ENCODE measurements around the gene ZNRF1.

Gene ZNRF1

GRCh38 chr16:75058806-75059205, 60.0 kb downstream of the ZNRF1 start:
- TF ChIP-seq SIN3A (IDR thresholded peaks at IDR 0.05; ENCODE audit: borderline replicate concordance, insufficient read depth, low read length) (no peak), FOXP2 (optimal IDR thresholded peaks at IDR 0.05; ENCODE audit: borderline replicate concordance, extremely low read depth, extremely low read length, insufficient read depth) (no peak), REST (IDR thresholded peaks at IDR 0.05; ENCODE audit: insufficient read depth in 1 of 2, low read depth in 2 of 2, low read length in 2 of 2) (no peak), TAF1 (IDR thresholded peaks at IDR 0.05; ENCODE audit: borderline replicate concordance, insufficient read depth, low read length) (no peak), POLR2AphosphoS5 (IDR thresholded peaks at IDR 0.05; ENCODE audit: low read depth, low read length) (no peak)

- no peak for TF ChIP-seq REST (IDR thresholded peaks at IDR 0.05; ENCODE audit: insufficient read depth in 1 of 2, low read depth in 2 of 2, low read length in 2 of 2)
- TF ChIP-seq TAF1 (IDR thresholded peaks at IDR 0.05; ENCODE audit: borderline replicate concordance, insufficient read depth, low read length) = no peak
- TF ChIP-seq POLR2AphosphoS5 (IDR thresholded peaks at IDR 0.05; ENCODE audit: low read depth, low read length) = no peak
- TF ChIP-seq SIN3A (IDR thresholded peaks at IDR 0.05; ENCODE audit: borderline replicate concordance, insufficient read depth, low read length) = no peak
- TF ChIP-seq FOXP2 (optimal IDR thresholded peaks at IDR 0.05; ENCODE audit: borderline replicate concordance, extremely low read depth, extremely low read length, insufficient read depth) = no peak
Observed at GRCh38 chr16:75059411-75059810, 60.6 kb downstream of the ZNRF1 start.

GRCh38 chr16:75060723-75061122, 61.9 kb downstream of the ZNRF1 start:
- TF ChIP-seq FOXP2 (optimal IDR thresholded peaks at IDR 0.05; ENCODE audit: borderline replicate concordance, extremely low read depth, extremely low read length, insufficient read depth) (no peak), REST (IDR thresholded peaks at IDR 0.05; ENCODE audit: insufficient read depth in 1 of 2, low read depth in 2 of 2, low read length in 2 of 2) (no peak), SIN3A (IDR thresholded peaks at IDR 0.05; ENCODE audit: borderline replicate concordance, insufficient read depth, low read length) (no peak), TAF1 (IDR thresholded peaks at IDR 0.05; ENCODE audit: borderline replicate concordance, insufficient read depth, low read length) (no peak), POLR2AphosphoS5 (IDR thresholded peaks at IDR 0.05; ENCODE audit: low read depth, low read length) (no peak)

GRCh38 chr16:75061669-75062068, 62.8 kb downstream of the ZNRF1 start:
- TF ChIP-seq SIN3A (IDR thresholded peaks at IDR 0.05; ENCODE audit: borderline replicate concordance, insufficient read depth, low read length) (no peak), POLR2AphosphoS5 (IDR thresholded peaks at IDR 0.05; ENCODE audit: low read depth, low read length) (no peak), TAF1 (IDR thresholded peaks at IDR 0.05; ENCODE audit: borderline replicate concordance, insufficient read depth, low read length) (no peak), REST (IDR thresholded peaks at IDR 0.05; ENCODE audit: insufficient read depth in 1 of 2, low read depth in 2 of 2, low read length in 2 of 2) (no peak), FOXP2 (optimal IDR thresholded peaks at IDR 0.05; ENCODE audit: borderline replicate concordance, extremely low read depth, extremely low read length, insufficient read depth) (no peak)

Data from PFSK-1 (cell line).